ENCODE results near the gene TTLL11.

The TTLL11 gene

GRCh38 chr9:121910491-121911040, 182.5 kb downstream of the TTLL11 start:
- H3K4me3 ChIP-seq (ENCODE audit: low read depth, low read length) = no peak overlapping the region
- no peak for TF ChIP-seq MYC (IDR thresholded peaks at IDR 0.05; ENCODE audit: low read depth, low read length)
- no peak for TF ChIP-seq CTCF (IDR thresholded peaks at IDR 0.05; ENCODE audit: low read depth, low read length)
- no peak for TF ChIP-seq POLR2A (IDR thresholded peaks at IDR 0.05; ENCODE audit: extremely low read depth, insufficient read length)
- TF ChIP-seq MAX (IDR thresholded peaks at IDR 0.05; ENCODE audit: low read depth, low read length) = no peak
- DNase-seq (ENCODE audit: low read depth) = no peak

GRCh38 chr9:121909111-121909510, 184.0 kb downstream of the TTLL11 start:
- DNase-seq (ENCODE audit: low read depth) = no peak
- TF ChIP-seq CTCF (IDR thresholded peaks at IDR 0.05; ENCODE audit: low read depth, low read length) (no peak), MYC (IDR thresholded peaks at IDR 0.05; ENCODE audit: low read depth, low read length) (no peak), POLR2A (IDR thresholded peaks at IDR 0.05; ENCODE audit: extremely low read depth, insufficient read length) (no peak), MAX (IDR thresholded peaks at IDR 0.05; ENCODE audit: low read depth, low read length) (no peak)

GRCh38 chr9:121906074-121906870, 186.8 kb downstream of the TTLL11 start:
- no peak overlapping the region for H3K4me3 ChIP-seq (ENCODE audit: low read depth, low read length)
- TF ChIP-seq MAX (IDR thresholded peaks at IDR 0.05; ENCODE audit: low read depth, low read length) = no peak
- no peak for DNase-seq (ENCODE audit: low read depth)

More at GRCh38 chr9:121909111-121909510, 184.0 kb downstream of the TTLL11 start:
- H3K4me3 ChIP-seq (ENCODE audit: low read depth, low read length) = no peak overlapping the region

GRCh38 chr9:121902461-121903135, 190.5 kb downstream of the TTLL11 start:
- no peak for DNase-seq (ENCODE audit: low read depth)

GRCh38 chr9:121901616-121902015, 191.5 kb downstream of the TTLL11 start:
- no peak for DNase-seq (ENCODE audit: low read depth)
- TF ChIP-seq MAX (IDR thresholded peaks at IDR 0.05; ENCODE audit: low read depth, low read length) = no peak
- no peak for TF ChIP-seq MYC (IDR thresholded peaks at IDR 0.05; ENCODE audit: low read depth, low read length)
- TF ChIP-seq POLR2A (IDR thresholded peaks at IDR 0.05; ENCODE audit: extremely low read depth, insufficient read length) = no peak
- TF ChIP-seq CTCF (IDR thresholded peaks at IDR 0.05; ENCODE audit: low read depth, low read length) = no peak
- no peak overlapping the region for H3K4me3 ChIP-seq (ENCODE audit: low read depth, low read length)

More at GRCh38 chr9:121902461-121903135, 190.5 kb downstream of the TTLL11 start:
- TF ChIP-seq CTCF (IDR thresholded peaks at IDR 0.05; ENCODE audit: low read depth, low read length) = no peak
- no peak for TF ChIP-seq MAX (IDR thresholded peaks at IDR 0.05; ENCODE audit: low read depth, low read length)
- no peak for TF ChIP-seq MYC (IDR thresholded peaks at IDR 0.05; ENCODE audit: low read depth, low read length)
- TF ChIP-seq POLR2A (IDR thresholded peaks at IDR 0.05; ENCODE audit: extremely low read depth, insufficient read length) = no peak
- H3K4me3 ChIP-seq (ENCODE audit: low read depth, low read length) = no peak overlapping the region

GRCh38 chr9:121900163-121900562, 192.9 kb downstream of the TTLL11 start:
- DNase-seq (ENCODE audit: low read depth) = no peak
- no peak overlapping the region for H3K4me3 ChIP-seq (ENCODE audit: low read depth, low read length)
- no peak for TF ChIP-seq MAX (IDR thresholded peaks at IDR 0.05; ENCODE audit: low read depth, low read length)
- TF ChIP-seq CTCF (IDR thresholded peaks at IDR 0.05; ENCODE audit: low read depth, low read length) = no peak
- TF ChIP-seq MYC (IDR thresholded peaks at IDR 0.05; ENCODE audit: low read depth, low read length) = no peak
- TF ChIP-seq POLR2A (IDR thresholded peaks at IDR 0.05; ENCODE audit: extremely low read depth, insufficient read length) = no peak
